Endothelial cell of umbilical vein (primary cell): ENCODE data around the gene SEMA4B. TPM values are rescaled to one million over a fixed set of nuclear protein-coding genes. Genes with fewer than 3 reads are reported as not detected.
A peak's percentile ranks its signal among the peaks of the same experiment; 100 is the strongest.

Source experiments
- BruUV-seq: library from RNA; stranded (reverse); fragments of 400-500 nt; replicated peaks from 2 replicates; lab custom pipeline; 2021; lab: Mats Ljungman, UMichigan
- CTCF ChIA-PET: fragments of 300-600, 350-600 bp; sonication (Branson Sonifier 250); formaldehyde crosslinking; loops from one replicate; lab custom pipeline; 2021; ENCODE audit warnings: antibody characterized with exemption, inconsistent platforms; lab: Charles Lee
- POLR2A ChIA-PET: fragments of 300-600, 350-600 bp; sonication (Branson Sonifier 250); formaldehyde crosslinking; loops from one replicate; lab custom pipeline; 2021; ENCODE audit warnings: antibody characterized with exemption, inconsistent platforms; lab: Charles Lee
- DNase-seq: peaks from one replicate; pipeline ENCODE4 v3.0.0-alpha.2; 2011; ENCODE audit warnings: low read depth, low spot score
- FAIRE-seq: peaks from 2 replicates; lab custom pipeline; 2011; peaks lifted over from hg19 to GRCh38; lab: Jason Lieb, UNC
- H2AFZ ChIP-seq: 2 replicates; pipeline ENCODE4 v1.6.0; 2012; ENCODE audit warnings: low read depth, low read length, control low read depth, inconsistent platforms
- H3K27ac ChIP-seq: 2 replicates; pipeline ENCODE4 v1.5.1; 2011; ENCODE audit warnings: low read depth, mild to moderate bottlenecking, control low read depth, low read length, moderate library complexity; ENCODE audit not compliant: insufficient read depth
- H3K27me3 ChIP-seq, 2 experiments: 2 replicates each; pipeline versions ENCODE4 v1.6.0 to v1.6.1; 2011; ENCODE audit warnings: low read length in 2 of 2, mixed read lengths in 1 of 2; ENCODE audit not compliant: control insufficient read depth in 2 of 2, insufficient read depth in 2 of 2
- H3K36me3 ChIP-seq, 2 experiments: 2 replicates in 1 of 2; 3 replicates in 1 of 2; pipeline ENCODE4 v1.5.1; 2011; ENCODE audit warnings: low read length in 2 of 2, mild to moderate bottlenecking in 1 of 2, moderate library complexity in 1 of 2; ENCODE audit not compliant: control insufficient read depth in 2 of 2, insufficient read depth in 2 of 2; ENCODE audit errors: extremely low read depth in 1 of 2
- H3K4me1 ChIP-seq: 3 replicates; pipeline ENCODE4 v1.5.1; 2011; ENCODE audit warnings: mild to moderate bottlenecking, low read length; ENCODE audit not compliant: control insufficient read depth, insufficient read depth; ENCODE audit errors: extremely low read depth
- H3K4me2 ChIP-seq: 2 replicates; pipeline ENCODE4 v1.6.1; 2011; ENCODE audit warnings: low read length, control low read depth, mixed read lengths; ENCODE audit not compliant: insufficient read depth
- H3K4me3 ChIP-seq, 3 experiments: fragments of 200-600 bp in 1 of 3; sonication (generic), shearing (Covaris generic) in 1 of 3; replicated peaks in 1 of 3; 2 replicates each; pipeline ENCODE4 v1.5.1; 2011 to 2016; ENCODE audit warnings: control low read depth in 3 of 3, low read length in 3 of 3, mild to moderate bottlenecking in 2 of 3, inconsistent platforms in 1 of 3, low read depth in 1 of 3, moderate library complexity in 1 of 3; ENCODE audit not compliant: insufficient read depth in 1 of 3
- H3K79me2 ChIP-seq: 2 replicates; pipeline ENCODE4 v1.6.0; 2012; ENCODE audit warnings: low read length, inconsistent platforms; ENCODE audit not compliant: control insufficient read depth, insufficient read depth
- H3K9ac ChIP-seq: replicated peaks from 2 replicates; pipeline ENCODE3; 2011; ENCODE audit warnings: low read length, control low read depth; ENCODE audit not compliant: insufficient read depth; ENCODE audit errors: extremely low read depth
- H3K9me1 ChIP-seq: replicated peaks from 3 replicates; pipeline ENCODE4 v1.6.0; 2011; ENCODE audit warnings: mild to moderate bottlenecking, low read length; ENCODE audit not compliant: control insufficient read depth, insufficient read depth; ENCODE audit errors: extremely low read depth
- H3K9me3 ChIP-seq: replicated peaks from 2 replicates; pipeline ENCODE4 v1.5.1; 2012; ENCODE audit warnings: low read length, inconsistent platforms; ENCODE audit not compliant: control insufficient read depth, insufficient read depth
- H4K20me1 ChIP-seq: replicated peaks from 2 replicates; pipeline ENCODE3; 2011; ENCODE audit warnings: mild to moderate bottlenecking, low read length; ENCODE audit not compliant: control insufficient read depth, insufficient read depth; ENCODE audit errors: extremely low read depth
- CTCF ChIP-seq, 2 donors: IDR thresholded peaks; 1 replicate in 1 of 2; 2 replicates in 1 of 2; pipeline ENCODE4 v1.5.1; 2011; ENCODE audit warnings: low read length in 2 of 2, mild to moderate bottlenecking in 2 of 2, moderate library complexity in 2 of 2, control low read depth in 1 of 2, inconsistent platforms in 1 of 2, low read depth in 1 of 2; ENCODE audit not compliant: insufficient read depth in 1 of 2; ENCODE audit errors: extremely low read depth in 1 of 2
- EZH2 ChIP-seq: IDR thresholded peaks from 2 replicates; pipeline ENCODE4 v1.6.1; 2012; ENCODE audit warnings: borderline replicate concordance, low read depth, mild to moderate bottlenecking, moderate library complexity, low read length, inconsistent platforms; ENCODE audit not compliant: severe bottlenecking
- FOS ChIP-seq: IDR thresholded peaks from 2 replicates; pipeline ENCODE4 v1.6.1; 2011; ENCODE audit warnings: mild to moderate bottlenecking, low read length, moderate library complexity, borderline replicate concordance; ENCODE audit not compliant: insufficient read depth
- GATA2 ChIP-seq: IDR thresholded peaks from 2 replicates; pipeline ENCODE4 v1.7.0; 2011; ENCODE audit warnings: low read depth, mild to moderate bottlenecking, moderate library complexity, mixed read lengths, low read length; ENCODE audit not compliant: insufficient read length, insufficient read depth
- JUN ChIP-seq: IDR thresholded peaks from 2 replicates; pipeline ENCODE4 v1.6.1; 2011; ENCODE audit warnings: borderline replicate concordance, low read depth; ENCODE audit not compliant: insufficient read length, insufficient read depth
- MAX ChIP-seq: IDR thresholded peaks from 2 replicates; pipeline ENCODE4 v1.6.1; 2011; ENCODE audit not compliant: insufficient read depth, insufficient read length
- MYC ChIP-seq: IDR thresholded peaks from one replicate; pipeline ENCODE4 v1.6.1; 2011; ENCODE audit warnings: mild to moderate bottlenecking, low read depth, low read length
- POLR2A ChIP-seq: IDR thresholded peaks from 2 replicates; pipeline ENCODE4 v1.6.1; 2012; ENCODE audit warnings: low read depth, mild to moderate bottlenecking, control low read depth, low read length
- POLR2AphosphoS5 ChIP-seq: IDR thresholded peaks from 2 replicates; pipeline ENCODE4 v1.6.1; 2012; ENCODE audit warnings: low read depth, mild to moderate bottlenecking, control low read depth, low read length, moderate library complexity; ENCODE audit not compliant: insufficient read depth
- dilution Hi-C: fragments of 300-500 bp; cut with MboI; formaldehyde crosslinking; loops from one replicate; pipeline ENCODE4 v1.15.0; 2019; ENCODE audit warnings: low sequenced_read_pairs; ENCODE audit not compliant: extremely low pct_ligation_motif_present
- intact Hi-C: fragments of 100-400 bp; cut with micrococcal nuclease; formaldehyde crosslinking; loops from one replicate; pipeline ENCODE4 v1.10.0; 2022
- polyA plus RNA-seq, 4 experiments: library from polyadenylated mRNA; depleted of rRNA in 3 of 4; stranded (reverse) in 3 of 4; unstranded in 1 of 4; fragments of >200 nt; gene quantifications; 2 replicates each; pipeline versions ENCODE4 v1.2.1 to v1.2.3, GENCODE V29; 2011 to 2012; ENCODE audit warnings: missing spikeins in 1 of 4
- total RNA-seq: library from RNA; stranded (reverse); gene quantifications from 2 replicates; pipeline ENCODE4 v1.2.3, GENCODE V29; 2021

SEMA4B gene
- total and polyA plus RNA-seq, 2 donors (not counting 3 experiments of a cell fraction or from before 2014, with no cell fraction given), result 6.1 to 7.1 TPM

GRCh38 chr15:90228960-90229359, 27.8 kb downstream of the SEMA4B start:
- no peak for FAIRE-seq
- Histone ChIP-seq H3K9me3 (no peaks in the 10 kb centered on the region), H3K4me2 (no peak overlapping the region), H3K79me2 (peaks cover 11% of the 10 kb centered on the region), H3K36me3 (peaks cover 3 to 17% of the 10 kb centered on the region in 2 experiments), H2AFZ (no peak overlapping the region), H3K4me1 (peaks cover 9% of the 10 kb centered on the region), H3K27me3 (no peaks in the 10 kb centered on the region), H3K9ac (no peak overlapping the region), H4K20me1 (no peaks in the 10 kb centered on the region), H3K27ac (no peak overlapping the region), H3K4me3 (no peak overlapping the region), H3K9me1 (no peaks in the 10 kb centered on the region)
- BruUV-seq, result TSS peak; percentile 24
- POLR2A ChIA-PET, result no interaction called here
- no peak for DNase-seq
- intact Hi-C loops (no loop called here), dilution Hi-C loops (no loop called here)
- CTCF ChIA-PET, result interaction anchor here (1.4 to 5.2 kb wide), 2 partner anchors 8 to 14 kb away, joined by 3 to 47 read pairs; no protein-coding TSS in a partner anchor
- TF ChIP-seq POLR2A (no peak), MYC (no peak), MAX (no peak), FOS (no peak), GATA2 (no peak), EZH2 (no peak), JUN (no peak), CTCF (IDR thresholded peaks at IDR 0.05; ENCODE audit: extremely low read depth in 1 of 2, insufficient read depth in 1 of 2, low read depth in 1 of 2, low read length in 2 of 2) (no peak), POLR2AphosphoS5 (no peak)
